GM19238 (cell line): ENCODE data around the gene GABRG3.

Source experiments
- DNase-seq: peaks from one replicate; pipeline ENCODE4 v3.0.0; 2011; ENCODE audit warnings: low spot score; ENCODE audit not compliant: insufficient read length

Gene GABRG3

DNA sequence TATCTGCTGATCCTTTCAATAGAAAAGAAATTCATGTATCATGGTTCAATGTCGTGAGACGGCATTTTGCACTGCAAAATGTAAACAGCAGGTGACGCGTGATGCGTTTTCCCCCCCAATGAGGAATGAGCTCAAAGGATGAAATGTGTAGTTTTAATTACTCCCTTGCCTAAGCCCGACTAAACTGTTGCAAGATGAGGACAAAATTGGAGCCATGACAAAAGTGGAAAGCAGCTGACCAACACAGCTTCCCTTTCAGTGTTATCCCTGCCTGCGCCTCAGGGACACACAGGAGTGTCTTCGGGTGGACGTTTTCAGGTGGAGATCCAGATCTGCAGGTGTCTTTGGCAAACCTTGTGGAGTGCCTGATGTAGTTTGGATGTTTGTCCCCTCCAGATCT lies 92.0 kb downstream of the GABRG3 start:
- DNase-seq, result no peak

DNA sequence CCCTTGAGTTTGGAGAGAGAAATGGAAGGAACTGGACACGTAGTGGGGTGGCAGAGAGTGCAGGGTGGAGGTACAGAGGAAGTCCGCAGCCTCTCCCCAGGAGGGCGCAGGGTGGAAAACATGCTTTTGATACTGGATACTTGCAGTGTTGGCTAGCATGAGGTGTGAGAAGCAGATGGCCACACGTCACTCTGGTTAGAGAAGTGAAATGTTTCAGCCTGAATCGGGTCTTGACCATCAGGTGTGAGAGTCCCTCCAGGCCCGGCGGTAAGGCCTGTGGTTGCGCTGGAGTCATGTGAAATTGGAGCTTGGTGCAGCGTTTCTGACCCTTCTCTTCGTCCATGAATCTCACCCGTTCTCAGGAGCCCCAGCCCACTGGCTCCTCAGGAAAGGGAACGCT lies 93.1 kb downstream of the GABRG3 start:
- no peak for DNase-seq

GRCh38 chr15:27065151-27065550 lies 94.2 kb downstream of the GABRG3 start:
- DNase-seq, result no peak

GRCh38 chr15:27065785-27066184 lies 94.8 kb downstream of the GABRG3 start:
- no peak for DNase-seq

DNA sequence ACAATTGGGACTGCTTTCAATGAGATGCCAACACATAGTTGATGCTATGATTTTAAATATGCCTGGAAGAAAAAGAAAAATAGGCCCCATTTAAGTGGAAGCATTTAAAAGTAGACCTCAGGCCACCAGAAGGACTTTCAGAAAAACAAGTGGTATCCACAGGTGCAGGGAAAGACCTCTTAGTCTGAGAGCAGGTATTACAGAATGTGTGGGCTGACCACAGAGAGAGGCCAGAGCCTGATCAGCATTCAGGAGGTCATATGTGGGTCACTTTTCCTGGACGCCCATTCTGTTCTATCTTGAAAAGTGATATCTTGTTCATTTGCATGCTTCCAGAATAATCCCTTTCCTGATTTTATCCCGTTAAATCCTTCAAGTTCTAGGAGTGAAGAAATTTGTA lies 95.5 kb downstream of the GABRG3 start:
- DNase-seq, result no peak

- no peak for DNase-seq
Observed at GRCh38 chr15:27067175-27067574, 96.2 kb downstream of the GABRG3 start.

GRCh38 chr15:27070841-27071240 lies 99.9 kb downstream of the GABRG3 start:
- no peak for DNase-seq

- no peak for DNase-seq
Observed at GRCh38 chr15:27074179-27074578, 103.2 kb downstream of the GABRG3 start.

GRCh38 chr15:27077790-27078189 lies 106.8 kb downstream of the GABRG3 start:
- no peak for DNase-seq

DNA sequence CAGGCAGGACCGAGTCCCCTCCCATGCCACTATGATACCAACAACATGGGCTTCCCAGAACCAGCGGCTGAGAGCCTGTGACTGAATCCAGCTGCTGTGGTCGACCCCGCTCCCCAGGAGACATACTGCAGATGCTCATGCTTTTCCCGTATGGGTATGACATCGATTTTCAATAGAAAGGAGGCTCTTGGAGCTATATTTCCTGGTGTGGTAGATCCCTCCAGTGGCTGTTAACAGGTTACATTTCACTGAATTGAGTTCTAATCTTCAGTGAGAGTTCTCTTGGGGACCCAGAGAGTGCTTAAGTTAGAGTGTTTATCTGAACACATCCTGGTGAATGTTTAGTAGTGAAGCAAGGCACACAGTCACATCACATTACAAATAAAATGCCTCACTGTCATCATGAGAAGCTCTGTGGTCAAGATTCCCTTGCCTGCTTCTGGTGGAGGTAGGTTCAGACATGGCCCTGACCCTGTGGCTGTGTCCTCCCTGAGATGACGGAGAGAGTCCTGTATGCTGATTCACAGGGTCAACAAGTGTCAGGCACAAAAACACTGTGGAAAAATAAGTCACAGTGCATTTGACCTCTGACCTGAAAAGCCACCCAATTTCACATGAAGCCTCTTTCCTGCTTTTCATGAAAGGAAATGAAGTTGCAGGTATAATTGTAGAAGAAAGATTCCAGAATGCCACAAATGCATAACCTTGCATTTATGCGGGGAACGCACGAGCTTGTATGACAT lies 110.9 kb downstream of the GABRG3 start:
- no peak for DNase-seq

- DNase-seq, result no peak
Observed at GRCh38 chr15:27082526-27082925, 111.5 kb downstream of the GABRG3 start.

DNA sequence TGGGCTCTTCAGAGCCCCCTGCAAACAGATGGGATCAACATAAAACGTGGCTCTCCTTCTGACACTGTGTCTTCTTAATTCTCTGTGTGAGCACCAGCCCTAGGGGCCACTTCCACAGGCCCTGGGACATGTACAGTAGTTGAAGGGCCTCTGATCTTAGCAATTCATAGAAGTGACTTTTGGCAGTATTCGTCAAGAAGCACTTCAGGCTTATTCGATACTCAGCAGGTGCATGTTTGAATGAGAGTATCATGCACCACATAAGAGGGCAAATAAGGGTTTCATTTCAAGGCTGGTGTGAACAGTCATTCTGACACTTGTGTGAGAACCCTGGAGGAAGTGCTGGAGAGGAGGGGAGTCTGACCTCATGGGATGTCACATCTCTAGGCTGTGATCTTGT lies 113.9 kb downstream of the GABRG3 start:
- DNase-seq, result no peak

DNA sequence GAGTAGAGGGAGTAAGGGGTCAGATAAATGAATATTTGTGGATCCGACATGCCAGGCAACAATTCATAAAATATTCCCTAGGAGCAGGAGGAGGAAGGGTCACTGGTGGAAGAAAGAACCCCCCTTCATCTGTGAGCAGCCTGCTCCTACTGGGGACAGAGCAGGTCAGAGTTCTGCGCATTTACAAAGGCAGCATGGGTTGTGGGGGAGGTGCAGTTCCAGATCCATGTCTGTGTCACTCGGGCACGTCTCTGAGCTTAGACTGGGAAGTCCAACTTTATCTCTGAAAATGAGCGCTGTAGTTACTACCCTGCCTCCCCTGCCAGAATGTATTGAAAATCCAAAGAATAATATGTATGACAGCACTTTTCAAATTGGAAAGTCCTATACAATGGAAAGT lies 115.2 kb downstream of the GABRG3 start:
- no peak for DNase-seq

DNA sequence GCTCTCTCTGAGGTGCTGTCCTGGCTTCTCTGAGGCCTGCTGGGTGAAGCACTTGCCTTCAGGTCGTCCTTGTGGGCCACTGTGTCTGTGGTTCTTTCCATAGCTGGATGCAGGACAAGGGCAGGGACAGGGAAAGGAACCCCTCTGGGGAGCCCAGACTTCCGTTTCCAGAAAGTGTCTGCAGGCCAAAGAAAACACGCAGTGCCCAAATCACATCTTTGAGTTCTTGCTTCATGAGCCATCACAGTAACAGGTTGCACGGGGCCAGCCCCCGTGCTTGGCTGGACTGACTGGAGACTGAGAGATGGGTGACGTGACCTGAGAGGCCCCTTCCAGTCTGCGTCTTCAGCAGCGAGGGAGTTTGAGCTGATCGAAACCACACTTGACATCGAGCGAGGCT lies 115.8 kb downstream of the GABRG3 start:
- DNase-seq, result no peak

DNA sequence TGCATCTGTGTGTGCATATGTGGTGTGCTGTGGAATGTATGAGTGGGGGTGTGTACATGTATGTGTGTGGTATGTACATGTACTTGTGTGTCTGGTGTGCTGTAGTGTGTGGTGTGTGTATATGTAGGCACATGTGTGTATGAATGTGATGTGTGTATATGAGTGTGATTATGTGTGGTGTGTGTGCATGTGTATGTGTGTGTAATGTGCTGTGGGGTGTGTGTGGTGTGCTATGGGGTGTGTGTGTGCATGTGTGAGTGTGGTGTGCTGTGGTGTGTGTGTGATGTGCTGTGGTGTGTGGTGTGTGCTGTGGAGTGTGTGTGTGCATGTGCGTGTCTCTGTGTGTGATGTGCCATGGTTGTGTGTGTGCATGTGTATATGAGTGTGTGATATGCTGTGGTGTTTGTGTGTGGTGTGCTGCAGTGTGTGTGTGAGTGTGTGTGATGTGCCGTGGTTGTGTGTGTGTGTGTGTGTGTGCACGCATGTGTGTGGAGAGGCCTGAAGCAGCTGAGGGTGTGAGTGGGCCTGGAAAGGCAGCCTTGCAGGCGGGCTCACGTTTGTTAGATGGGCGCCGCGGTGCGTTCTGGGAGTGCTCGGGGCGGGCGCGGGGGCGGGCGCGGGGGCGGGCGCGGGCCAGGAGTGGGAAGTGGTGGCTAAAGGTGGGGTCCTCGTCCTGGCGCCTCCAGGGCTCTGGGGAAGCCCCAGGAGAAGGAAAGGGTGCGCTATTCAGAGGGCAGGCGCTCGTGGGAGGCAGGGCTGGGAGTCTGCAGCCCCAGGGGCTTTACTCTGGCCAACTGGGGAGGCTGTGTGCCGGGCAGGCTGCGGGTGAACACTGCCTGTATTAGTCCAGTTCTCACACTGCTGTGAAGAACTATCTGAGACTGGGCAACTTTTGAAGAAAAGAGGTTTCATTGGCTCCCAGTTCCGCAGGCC lies 116.9 kb downstream of the GABRG3 start:
- no peak for DNase-seq

- DNase-seq, result no peak
Observed at GRCh38 chr15:27088584-27089232, 117.7 kb downstream of the GABRG3 start.

DNA sequence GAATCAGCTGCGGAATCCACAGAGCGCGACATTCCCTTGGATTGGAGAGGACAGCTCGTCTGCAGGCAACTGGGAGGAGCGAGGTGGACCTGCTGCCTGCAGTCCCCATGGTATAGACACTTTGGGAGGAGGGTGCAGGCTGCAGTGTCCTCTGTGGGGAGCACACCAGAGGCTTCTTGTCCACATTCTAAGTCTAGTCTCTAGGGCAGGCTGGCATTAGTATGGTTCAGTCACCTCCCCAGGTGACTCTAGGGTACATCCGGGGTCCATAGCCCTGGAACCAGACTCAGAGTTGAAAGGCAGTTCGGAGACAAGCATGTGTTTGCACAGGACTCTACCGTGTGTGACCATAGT lies 118.2 kb downstream of the GABRG3 start:
- DNase-seq, result no peak

- DNase-seq, result no peak
Observed at GRCh38 chr15:27089676-27090075, 118.7 kb downstream of the GABRG3 start.

DNA sequence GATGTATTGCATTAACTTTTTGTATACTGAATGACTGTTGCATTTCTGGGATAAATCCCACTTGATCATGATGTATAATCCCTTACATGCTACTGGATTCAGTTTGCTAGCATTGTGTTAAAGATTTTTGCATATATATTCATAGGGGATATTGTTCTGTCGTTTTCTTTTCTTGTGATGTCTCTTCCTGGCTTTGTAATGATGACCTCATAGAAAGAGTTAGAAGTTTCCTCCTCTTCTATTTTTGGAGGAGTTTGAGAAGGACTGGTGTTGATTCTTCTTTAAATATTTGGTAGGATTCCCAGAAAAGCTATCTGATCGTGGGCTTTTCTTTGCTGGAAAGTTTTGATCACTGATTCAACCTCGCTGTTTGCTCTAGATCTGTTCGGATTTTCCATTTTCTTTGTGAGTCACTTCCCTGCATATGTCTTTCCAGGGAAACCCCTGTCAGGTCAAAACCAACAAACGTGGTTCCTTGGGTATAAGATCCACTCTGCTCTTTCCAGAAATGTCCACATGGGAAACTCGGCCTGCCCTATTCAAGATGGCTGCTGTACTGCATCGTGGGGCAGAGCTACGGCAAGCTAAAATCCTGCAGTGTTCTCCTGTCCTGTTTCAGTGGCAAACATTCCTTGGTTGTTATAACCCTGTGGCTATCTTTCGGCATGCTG lies 120.4 kb downstream of the GABRG3 start:
- DNase-seq, result no peak

- no peak for DNase-seq
Observed at GRCh38 chr15:27092390-27092789, 121.4 kb downstream of the GABRG3 start.

GRCh38 chr15:27094235-27094634 lies 123.3 kb downstream of the GABRG3 start:
- DNase-seq, result no peak
